ENCODE data around the gene STRAP.

GRCh38 chr12:15862840-15863239 lies 19.3 kb upstream of the STRAP start:
- TF ChIP-seq EP300 (IDR thresholded peaks at IDR 0.05) (no peak), CTCF (IDR thresholded peaks at IDR 0.05) (no peak)
